NCI-H187 treated with DMSO at 0.1 percent for 48 hours (cell line): Measurements from ENCODE around the gene CT45A2.
"Not testable (repeated sequence)": the region's sequence is repeated elsewhere in the genome, so short reads cannot be mapped to it uniquely, and the experiment has no call there.

Source experiments
- DNase-seq: peaks from one replicate; lab custom pipeline; 2025; lab: John Stamatoyannopoulos, UW

The CT45A2 gene, protein sequence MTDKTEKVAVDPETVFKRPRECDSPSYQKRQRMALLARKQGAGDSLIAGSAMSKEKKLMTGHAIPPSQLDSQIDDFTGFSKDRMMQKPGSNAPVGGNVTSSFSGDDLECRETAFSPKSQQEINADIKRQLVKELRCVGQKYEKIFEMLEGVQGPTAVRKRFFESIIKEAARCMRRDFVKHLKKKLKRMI

DNA sequence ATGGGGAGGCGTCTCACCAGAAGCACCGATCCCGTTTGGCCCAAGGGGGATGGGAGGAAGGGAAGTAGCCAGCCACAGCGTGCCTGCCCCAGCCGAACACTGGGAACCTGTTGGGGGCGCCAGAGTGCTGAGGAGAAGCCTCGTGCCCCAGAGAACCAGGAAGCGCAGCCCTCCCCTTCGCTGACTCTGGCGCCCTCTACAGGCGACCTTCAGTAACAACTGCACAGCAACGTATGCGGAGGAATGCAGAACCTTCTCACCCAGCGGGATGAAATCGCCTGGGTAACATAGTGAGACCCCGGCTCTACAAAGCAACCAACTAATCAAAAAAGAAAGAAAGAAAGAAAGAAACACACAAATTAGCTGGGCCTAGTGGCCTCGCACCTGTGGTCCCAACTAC lies at the start of gene CT45A2:
Gene CT45A2, minus strand, starts transcription at position 101 of the 400 bp plus-strand sequence. CDS start 3,747 bp downstream, outside the sequence.
- not testable (repeated sequence) for DNase-seq

GRCh38 chrX:135854438-135854837 lies 34.6 kb upstream of the CT45A2 start, which contains the start of gene CT45A8:
Gene CT45A8, minus strand, starts transcription at chrX:135854538. Its CDS starts 3,755 bp downstream, at chrX:135850783.
- DNase-seq: not testable (repeated sequence)

DNA sequence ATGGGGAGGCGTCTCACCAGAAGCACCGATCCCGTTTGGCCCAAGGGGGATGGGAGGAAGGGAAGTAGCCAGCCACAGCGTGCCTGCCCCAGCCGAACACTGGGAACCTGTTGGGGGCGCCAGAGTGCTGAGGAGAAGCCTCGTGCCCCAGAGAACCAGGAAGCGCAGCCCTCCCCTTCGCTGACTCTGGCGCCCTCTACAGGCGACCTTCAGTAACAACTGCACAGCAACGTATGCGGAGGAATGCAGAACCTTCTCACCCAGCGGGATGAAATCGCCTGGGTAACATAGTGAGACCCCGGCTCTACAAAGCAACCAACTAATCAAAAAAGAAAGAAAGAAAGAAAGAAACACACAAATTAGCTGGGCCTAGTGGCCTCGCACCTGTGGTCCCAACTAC lies 17.4 kb upstream of the CT45A2 start, which contains the start of gene CT45A7:
Gene CT45A7, minus strand, starts transcription at position 101 of the 400 bp plus-strand sequence. CDS start 3,747 bp downstream, outside the sequence.
- not testable (repeated sequence) for DNase-seq

DNA sequence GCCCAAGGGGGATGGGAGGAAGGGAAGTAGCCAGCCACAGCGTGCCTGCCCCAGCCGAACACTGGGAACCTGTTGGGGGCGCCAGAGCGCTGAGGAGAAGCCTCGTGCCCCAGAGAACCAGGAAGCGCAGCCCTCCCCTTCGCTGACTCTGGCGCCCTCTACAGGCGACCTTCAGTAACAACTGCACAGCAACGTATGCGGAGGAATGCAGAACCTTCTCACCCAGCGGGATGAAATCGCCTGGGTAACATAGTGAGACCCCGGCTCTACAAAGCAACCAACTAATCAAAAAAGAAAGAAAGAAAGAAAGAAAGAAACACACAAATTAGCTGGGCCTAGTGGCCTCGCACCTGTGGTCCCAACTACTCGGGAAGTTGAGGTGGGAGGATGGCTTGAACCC lies 17.1 kb downstream of the CT45A2 start, which contains the start of gene CT45A6:
Gene CT45A6, minus strand, starts transcription at position 101 of the 400 bp plus-strand sequence. CDS start 3,794 bp downstream, outside the sequence.
- not testable (repeated sequence) for DNase-seq

DNA sequence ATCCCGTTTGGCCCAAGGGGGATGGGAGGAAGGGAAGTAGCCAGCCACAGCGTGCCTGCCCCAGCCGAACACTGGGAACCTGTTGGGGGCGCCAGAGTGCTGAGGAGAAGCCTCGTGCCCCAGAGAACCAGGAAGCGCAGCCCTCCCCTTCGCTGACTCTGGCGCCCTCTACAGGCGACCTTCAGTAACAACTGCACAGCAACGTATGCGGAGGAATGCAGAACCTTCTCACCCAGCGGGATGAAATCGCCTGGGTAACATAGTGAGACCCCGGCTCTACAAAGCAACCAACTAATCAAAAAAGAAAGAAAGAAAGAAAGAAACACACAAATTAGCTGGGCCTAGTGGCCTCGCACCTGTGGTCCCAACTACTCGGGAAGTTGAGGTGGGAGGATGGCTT lies 34.4 kb downstream of the CT45A2 start, which contains the start of gene CT45A5:
Gene CT45A5, minus strand, starts transcription at position 101 of the 400 bp plus-strand sequence. CDS start 3,774 bp downstream, outside the sequence.
- DNase-seq: not testable (repeated sequence)

DNA sequence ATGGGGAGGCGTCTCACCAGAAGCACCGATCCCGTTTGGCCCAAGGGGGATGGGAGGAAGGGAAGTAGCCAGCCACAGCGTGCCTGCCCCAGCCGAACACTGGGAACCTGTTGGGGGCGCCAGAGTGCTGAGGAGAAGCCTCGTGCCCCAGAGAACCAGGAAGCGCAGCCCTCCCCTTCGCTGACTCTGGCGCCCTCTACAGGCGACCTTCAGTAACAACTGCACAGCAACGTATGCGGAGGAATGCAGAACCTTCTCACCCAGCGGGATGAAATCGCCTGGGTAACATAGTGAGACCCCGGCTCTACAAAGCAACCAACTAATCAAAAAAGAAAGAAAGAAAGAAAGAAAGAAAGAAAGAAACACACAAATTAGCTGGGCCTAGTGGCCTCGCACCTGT lies 51.7 kb downstream of the CT45A2 start, which contains the start of gene CT45A3:
Gene CT45A3, minus strand, starts transcription at position 101 of the 400 bp plus-strand sequence. CDS start 3,747 bp downstream, outside the sequence.
- DNase-seq: not testable (repeated sequence)
